Measurements from ENCODE around the gene BCORL1. TPM values are rescaled to one million over a fixed set of nuclear protein-coding genes. Genes with fewer than 3 reads are reported as not detected.

The BCORL1 gene
- total RNA-seq, 4 donors from 2014 or later = 1.7 to 4.0 (median 2.7) TPM

GRCh38 chrX:129961180-129962083 is 21.0 kb upstream of the BCORL1 start:
- no peak for TF ChIP-seq CTCF (IDR thresholded peaks at IDR 0.05)
- peak in 1 of 4 donors; percentile 30 for TF ChIP-seq POLR2A (IDR thresholded peaks at IDR 0.05)
- intact Hi-C loops (cut with DNase I) = no loop called here
- peak; percentile 20 for DNase-seq
- H3K4me3 ChIP-seq = peak overlapping the region in 3 of 4 donors; percentile 21 to 48 (median 25)
- peaks cover 0 to 41% (median 0%) of the 10 kb centered on the region in 3 donors for H3K4me1 ChIP-seq
- WGBS, 2 donors = 17 to 39% methylated on average over 1 to 11 of the region's 26 CpGs
- no peaks in the 10 kb centered on the region for H3K27me3 ChIP-seq
- H3K9me3 ChIP-seq = no peaks in the 10 kb centered on the region
- peak overlapping the region in 3 of 4 donors; percentile 19 to 52 (median 46) for H3K27ac ChIP-seq
- no peaks in the 10 kb centered on the region for H3K36me3 ChIP-seq

GRCh38 chrX:129963729-129964128 is 18.7 kb upstream of the BCORL1 start:
- no peak for DNase-seq
- Histone ChIP-seq H3K36me3 (no peaks in the 10 kb centered on the region), H3K4me3 (no peak overlapping the region), H3K27me3 (no peaks in the 10 kb centered on the region), H3K27ac (no peak overlapping the region), H3K9me3 (no peaks in the 10 kb centered on the region), H3K4me1 (peaks cover 0 to 25% (median 0%) of the 10 kb centered on the region in 3 donors)
- 84% methylated on average over 8 of the region's 8 CpGs for WGBS, 2 donors
- no peak for TF ChIP-seq CTCF (IDR thresholded peaks at IDR 0.05)
- TF ChIP-seq POLR2A (IDR thresholded peaks at IDR 0.05) = no peak
- intact Hi-C loops (cut with DNase I) = no loop called here

- no peak overlapping the region for H3K27ac ChIP-seq
- no peaks in the 10 kb centered on the region for H3K27me3 ChIP-seq
- no peak for DNase-seq
- WGBS, 2 donors = 19 to 59% methylated on average over 6 of the region's 6 CpGs
- H3K4me3 ChIP-seq = no peak overlapping the region
- H3K9me3 ChIP-seq = no peaks in the 10 kb centered on the region
- TF ChIP-seq POLR2A (IDR thresholded peaks at IDR 0.05) (no peak), CTCF (IDR thresholded peaks at IDR 0.05) (no peak)
- H3K36me3 ChIP-seq = no peaks in the 10 kb centered on the region
- H3K4me1 ChIP-seq = peaks cover 0 to 11% (median 0%) of the 10 kb centered on the region in 3 donors
- intact Hi-C loops (cut with DNase I) = no loop called here
Observed at GRCh38 chrX:129965166-129965565, 17.3 kb upstream of the BCORL1 start.

- Histone ChIP-seq H3K27me3 (no peaks in the 10 kb centered on the region), H3K9me3 (no peaks in the 10 kb centered on the region), H3K27ac (no peak overlapping the region), H3K4me1 (no peaks in the 10 kb centered on the region), H3K4me3 (no peak overlapping the region), H3K36me3 (no peaks in the 10 kb centered on the region)
- TF ChIP-seq CTCF (IDR thresholded peaks at IDR 0.05) (no peak), POLR2A (IDR thresholded peaks at IDR 0.05) (no peak)
- DNase-seq = no peak
- 63 to 92% methylated on average over 3 of the region's 3 CpGs for WGBS, 2 donors
- intact Hi-C loops (cut with DNase I) = no loop called here
Observed at GRCh38 chrX:129968968-129969367, 13.5 kb upstream of the BCORL1 start.

- Histone ChIP-seq H3K27me3 (no peaks in the 10 kb centered on the region), H3K27ac (no peak overlapping the region), H3K36me3 (no peaks in the 10 kb centered on the region), H3K9me3 (no peaks in the 10 kb centered on the region), H3K4me3 (no peak overlapping the region), H3K4me1 (peaks cover 0 to 21% (median 0%) of the 10 kb centered on the region in 3 donors)
- no peak for TF ChIP-seq CTCF (IDR thresholded peaks at IDR 0.05)
- TF ChIP-seq POLR2A (IDR thresholded peaks at IDR 0.05) = no peak
- WGBS, 2 donors = 63 to 65% methylated on average over 1 to 5 of the region's 5 CpGs
- no peak for DNase-seq
- intact Hi-C loops (cut with DNase I) = no loop called here
Observed at GRCh38 chrX:129976441-129976840, 6.0 kb upstream of the BCORL1 start.

Measured in esophagus squamous epithelium (tissue), 5 donors.